Hematopoietic multipotent progenitor cell (in vitro differentiated cells): ENCODE data around the gene PLIN4. TPM values are rescaled to one million over a fixed set of nuclear protein-coding genes. Genes with fewer than 3 reads are reported as not detected.

ENCODE experiments used
- DNase-seq, 3 donors: peaks; one replicate each; pipeline ENCODE4 v3.0.0-alpha.2; 2011 to 2015; ENCODE audit warnings: low read depth in 2 of 3, low spot score in 2 of 3
- total RNA-seq: library from RNA; depleted of rRNA; stranded (reverse); fragments of >200 nt; gene quantifications from one replicate; pipeline ENCODE4 v1.2.3, GENCODE V29; 2012

PLIN4 gene
- total RNA-seq, 1 donor, result under 0.01 TPM

GRCh38 chr19:4510435-4511255 lies 7.6 kb downstream of the PLIN4 start:
- DNase-seq, result no peak

GRCh38 chr19:4508698-4509097 lies 9.6 kb downstream of the PLIN4 start:
- no peak for DNase-seq

DNA sequence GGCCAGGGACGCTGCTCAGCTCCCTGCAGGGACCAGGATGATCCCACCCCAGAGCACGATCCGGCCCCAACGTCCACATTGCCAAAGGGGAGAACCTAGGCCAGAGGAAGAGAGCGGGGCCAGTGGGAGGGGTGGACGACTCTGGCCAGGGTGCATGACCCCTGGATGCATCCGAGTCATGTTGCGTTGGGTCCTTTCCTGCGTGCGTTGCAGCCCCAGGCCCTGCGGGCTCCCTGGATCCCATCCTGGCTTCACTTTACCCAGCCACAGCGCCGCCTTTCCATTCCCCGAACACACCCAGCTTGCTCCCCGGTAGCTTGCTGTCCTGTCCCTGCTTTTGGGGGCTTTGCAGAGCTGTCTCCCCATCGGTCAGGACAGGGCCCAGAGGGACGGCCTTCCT lies 10.5 kb downstream of the PLIN4 start:
- no peak for DNase-seq

GRCh38 chr19:4507150-4507452 lies 11.2 kb downstream of the PLIN4 start:
- DNase-seq, result no peak

DNA sequence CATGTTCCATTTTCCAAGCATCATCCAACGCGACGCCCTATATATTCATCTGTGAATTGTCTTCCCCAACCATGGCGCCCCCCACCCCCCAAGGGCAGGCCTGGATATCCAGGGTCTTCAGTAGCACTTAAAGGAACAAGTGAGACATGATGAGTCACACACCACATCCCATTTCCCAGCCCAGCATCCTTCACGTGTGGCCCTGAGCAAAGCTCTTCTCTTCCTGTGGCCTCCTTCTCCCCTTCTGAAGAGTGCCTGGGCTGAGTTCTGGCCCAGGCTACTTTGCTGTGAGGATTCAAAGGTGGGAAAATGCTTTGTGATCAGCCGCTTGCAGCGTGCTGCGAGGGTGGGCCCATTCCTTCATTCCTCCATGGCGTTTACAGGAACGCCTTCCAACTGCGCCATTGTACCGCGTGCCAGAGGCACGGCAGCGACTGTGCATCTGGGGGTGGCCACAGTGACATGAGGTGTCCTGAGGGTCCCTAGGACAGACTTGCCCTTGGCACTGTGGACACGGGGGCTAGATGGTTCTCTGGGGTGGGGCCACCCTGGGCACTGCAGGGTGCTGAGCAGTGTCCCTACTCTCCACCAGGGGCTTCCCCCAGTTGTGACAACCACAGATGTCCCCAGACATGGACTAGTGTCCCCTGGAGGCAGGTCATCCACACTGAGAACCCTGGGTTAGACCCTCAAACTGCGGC lies 11.7 kb downstream of the PLIN4 start:
- DNase-seq, result peak in 1 of 3 donors; percentile 27

GRCh38 chr19:4505570-4506448 lies 12.5 kb downstream of the PLIN4 start:
- no peak for DNase-seq

- DNase-seq, result no peak
Measured at GRCh38 chr19:4504891-4505569, 13.3 kb downstream of the PLIN4 start.

- DNase-seq, result no peak
Measured at GRCh38 chr19:4504297-4504701, 14.0 kb downstream of the PLIN4 start.

GRCh38 chr19:4503825-4504170 lies 14.5 kb downstream of the PLIN4 start:
- no peak for DNase-seq

DNA sequence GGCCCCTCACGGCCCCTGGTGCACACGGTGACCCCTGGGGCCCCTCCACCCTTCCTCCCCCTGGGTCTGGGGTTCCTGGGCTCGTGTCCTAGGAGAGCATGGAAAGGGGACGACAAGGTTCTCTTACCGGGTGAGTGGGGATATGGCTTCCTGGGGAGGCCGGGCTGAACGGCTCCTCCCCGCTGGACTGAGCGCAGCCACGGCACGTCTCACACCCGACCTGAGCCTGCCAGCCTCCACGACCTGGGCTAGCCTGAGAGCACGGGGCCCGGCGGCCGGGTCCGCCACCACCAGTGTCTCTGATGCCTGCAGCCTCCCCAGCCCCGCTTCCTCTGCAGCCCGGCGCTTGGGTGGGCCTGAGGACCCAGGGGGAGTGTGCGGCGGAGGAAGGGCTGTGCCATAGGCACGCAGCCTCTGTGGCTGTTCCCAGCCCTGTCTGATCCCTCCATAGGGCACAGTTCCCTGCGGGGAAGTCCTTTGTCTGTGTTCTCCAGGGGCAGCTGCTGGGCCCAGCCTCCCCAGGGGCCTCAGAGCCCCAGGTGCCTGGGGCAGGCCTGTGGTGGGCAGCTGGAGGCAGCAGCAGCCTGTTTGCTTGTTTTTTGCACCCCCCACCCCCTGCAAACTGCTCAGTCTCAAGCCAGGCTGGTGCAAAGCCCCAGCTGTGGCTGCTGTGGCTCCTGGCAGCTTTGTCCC lies 15.0 kb downstream of the PLIN4 start:
- no peak for DNase-seq

GRCh38 chr19:4502282-4503131 lies 15.8 kb downstream of the PLIN4 start:
- no peak for DNase-seq

GRCh38 chr19:4501691-4502090 lies 16.6 kb downstream of the PLIN4 start:
- DNase-seq, result no peak

DNA sequence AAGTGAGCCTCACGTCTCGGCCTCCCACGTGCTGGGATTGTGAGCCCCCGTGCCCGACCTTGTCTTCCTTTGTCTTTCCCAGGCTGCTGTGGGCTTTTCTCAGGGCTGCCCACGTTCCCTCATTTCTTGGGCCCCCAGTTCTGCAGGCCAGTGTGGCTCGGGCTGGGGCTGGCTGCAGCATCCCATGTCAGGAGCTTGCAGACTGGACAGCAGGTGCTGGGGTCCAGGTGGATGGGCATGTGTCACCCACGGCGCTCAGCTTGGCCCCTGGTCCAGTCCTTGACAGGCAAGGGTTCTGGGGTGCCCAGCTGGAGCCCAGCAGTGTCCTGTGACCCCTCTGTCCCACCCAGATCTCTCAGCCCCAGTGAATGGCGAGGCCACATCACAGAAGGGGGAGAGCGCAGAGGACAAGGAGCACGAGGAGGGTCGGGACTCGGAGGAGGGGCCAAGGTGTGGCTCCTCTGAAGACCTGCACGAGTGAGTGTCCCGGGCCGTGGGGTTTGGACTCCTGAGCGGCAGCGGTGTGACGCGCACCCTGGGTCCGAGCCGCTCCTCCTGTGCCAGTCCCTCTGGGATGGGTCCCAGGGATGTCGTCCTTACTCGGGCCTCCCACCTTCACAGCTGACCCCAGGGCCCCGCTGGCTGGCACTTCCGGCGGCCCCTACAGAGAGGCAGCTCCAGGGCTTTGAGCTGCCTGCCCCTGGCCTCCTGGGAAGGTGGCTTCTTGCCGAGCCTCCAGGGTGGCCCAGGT lies 17.3 kb downstream of the PLIN4 start:
- DNase-seq, result no peak

GRCh38 chr19:4499855-4500254 lies 18.4 kb downstream of the PLIN4 start:
- DNase-seq, result no peak

GRCh38 chr19:4499318-4499717 lies 19.0 kb downstream of the PLIN4 start:
- DNase-seq, result no peak

GRCh38 chr19:4498694-4499093 lies 19.6 kb downstream of the PLIN4 start:
- DNase-seq, result no peak

GRCh38 chr19:4497770-4498389 lies 20.4 kb downstream of the PLIN4 start:
- DNase-seq, result no peak

- no peak for DNase-seq
Measured at GRCh38 chr19:4496304-4496703, 22.0 kb downstream of the PLIN4 start.
